ENCODE data around the gene ANKRD36B.
"Not testable (repeated sequence)": the region's sequence is repeated elsewhere in the genome, so short reads cannot be mapped to it uniquely, and the experiment has no call there.

GRCh38 chr2:97625354-97626048, 35.8 kb upstream of the ANKRD36B start:
- TF ChIP-seq CTCF (optimal IDR thresholded peaks at IDR 0.05 in 1 of 3, IDR thresholded peaks at IDR 0.05 in 1 of 3, conservative IDR thresholded peaks at IDR 0.05 in 1 of 3; ENCODE audit: extremely low read depth in 1 of 3, insufficient read depth in 2 of 3, low read length in 3 of 3); EZH2 (IDR thresholded peaks at IDR 0.05; ENCODE audit: low read length): not testable (repeated sequence)

Data from keratinocyte (primary cell).